NCI-H1092 treated with DMSO at 0.1 percent for 48 hours (cell line): Measurements from ENCODE around the gene UBA5.

ENCODE experiments used
- DNase-seq: peaks from one replicate; lab custom pipeline; 2025; lab: John Stamatoyannopoulos, UW

Gene UBA5

DNA sequence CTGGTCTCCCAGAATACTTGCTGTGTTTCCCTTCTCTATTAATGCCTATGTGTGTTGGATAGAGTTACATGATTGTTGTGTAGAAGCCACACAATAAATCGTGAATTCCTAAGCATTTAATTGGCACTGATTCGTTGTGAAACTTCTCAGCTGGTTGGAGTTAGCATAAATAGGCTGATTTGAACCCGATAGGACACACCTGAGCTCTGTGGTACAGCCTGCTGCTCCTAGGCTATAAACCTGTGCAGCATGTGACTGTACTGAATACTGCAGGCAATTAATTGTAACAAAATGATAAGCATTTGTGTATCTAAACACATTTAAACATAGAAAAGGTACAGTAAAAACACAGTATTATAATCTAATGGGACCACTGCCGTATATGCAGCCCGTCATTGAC is 5.4 kb upstream of the UBA5 start:
- no peak for DNase-seq

- DNase-seq: no peak
Measured at GRCh38 chr3:132655471-132655870, 4.7 kb upstream of the UBA5 start.

DNA sequence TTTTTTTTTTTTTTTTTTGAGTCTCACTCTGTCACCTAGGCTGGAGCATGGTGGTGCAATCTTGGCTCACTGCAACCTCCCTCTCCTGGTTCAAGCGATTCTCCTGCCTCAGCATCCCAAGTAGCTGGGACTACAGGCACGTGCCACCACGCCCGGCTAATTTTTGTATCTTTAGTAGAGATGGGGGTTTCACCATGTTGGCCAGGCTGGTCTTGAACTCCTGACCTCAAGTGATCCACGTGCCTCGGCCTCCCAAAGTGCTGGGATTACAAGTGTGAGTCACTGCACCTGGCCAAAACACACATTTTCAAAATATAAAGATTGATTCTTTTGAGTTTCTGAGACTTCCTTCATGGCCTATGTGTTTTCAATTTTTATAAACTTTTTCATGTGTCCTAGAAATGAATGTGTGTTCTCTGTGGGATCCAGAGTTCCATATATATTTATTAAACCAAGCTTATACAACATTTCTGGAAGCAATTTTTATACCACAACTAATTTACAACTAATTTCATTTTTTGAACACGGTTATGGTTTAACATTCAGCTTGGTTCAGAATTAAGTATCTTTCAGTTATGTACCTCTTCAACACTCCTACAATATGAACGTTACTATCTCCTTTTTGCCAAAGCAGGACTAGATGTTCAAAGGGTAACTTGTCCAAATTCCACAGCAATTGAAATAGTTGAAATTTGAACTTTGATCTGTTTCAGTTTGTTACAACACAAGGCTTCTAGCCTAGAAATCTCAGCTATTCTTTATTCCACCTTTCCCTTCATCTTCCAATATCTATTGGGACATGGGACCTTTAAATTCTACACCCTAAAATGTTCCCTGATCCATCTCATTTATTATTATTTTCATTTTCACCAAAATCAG is 2.0 kb upstream of the UBA5 start:
- no peak for DNase-seq

GRCh38 chr3:132659000-132659364 is 1.1 kb upstream of the UBA5 start:
- DNase-seq: no peak

GRCh38 chr3:132659365-132660051 is 621 bp upstream of the UBA5 start, which contains the start of gene ACAD11:
Gene ACAD11, minus strand, starts transcription at chr3:132659809. Its CDS starts 58 bp downstream, at chr3:132659751.
- DNase-seq: peak; percentile 77

- DNase-seq: no peak
Measured at GRCh38 chr3:132660811-132661070, 612 bp downstream of the UBA5 start.

GRCh38 chr3:132661101-132661500 is 972 bp downstream of the UBA5 start:
- DNase-seq: no peak

GRCh38 chr3:132662212-132662611 is 2.1 kb downstream of the UBA5 start:
- no peak for DNase-seq

GRCh38 chr3:132665230-132665745 is 5.2 kb downstream of the UBA5 start:
- DNase-seq: no peak

GRCh38 chr3:132669256-132669777 is 9.2 kb downstream of the UBA5 start:
- DNase-seq: no peak

DNA sequence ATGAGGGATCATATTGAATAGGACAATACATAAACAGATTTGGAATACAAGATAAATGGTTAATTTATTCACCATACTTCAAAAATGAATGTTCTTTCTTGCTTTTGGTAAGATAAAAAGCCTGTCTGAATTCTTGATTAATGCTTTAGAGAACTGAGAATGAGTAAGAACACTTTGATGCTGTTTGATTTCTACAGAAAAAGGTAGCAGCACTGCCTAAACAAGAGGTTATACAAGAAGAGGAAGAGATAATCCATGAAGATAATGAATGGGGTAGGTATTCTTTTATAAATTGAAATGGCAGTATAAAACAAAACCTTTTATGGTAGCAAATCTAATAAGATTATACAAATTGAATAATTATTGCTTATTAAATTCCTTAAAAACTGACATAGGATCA is 15.3 kb downstream of the UBA5 start:
- no peak for DNase-seq

DNA sequence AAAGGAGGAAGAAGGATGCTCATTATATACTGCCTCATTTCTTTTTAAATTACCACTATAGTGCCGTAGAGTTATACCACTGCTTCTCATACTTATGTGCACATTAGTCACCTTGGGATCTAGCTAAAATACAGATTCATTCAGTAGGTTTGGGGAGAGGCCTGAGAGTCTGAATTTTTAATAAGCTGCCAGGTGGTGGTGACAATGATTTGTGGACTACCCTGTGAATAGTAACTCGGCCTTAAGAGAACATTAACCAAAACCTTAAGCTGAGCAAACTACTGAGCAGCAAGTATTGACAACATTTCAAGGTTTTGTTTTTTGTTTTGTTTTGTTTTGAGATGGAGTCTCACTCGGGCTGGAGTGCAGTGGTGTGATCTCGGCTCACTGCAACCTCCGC is 19.8 kb downstream of the UBA5 start:
- DNase-seq: no peak

- DNase-seq: no peak
Measured at GRCh38 chr3:132681421-132681820, 21.3 kb downstream of the UBA5 start.

DNA sequence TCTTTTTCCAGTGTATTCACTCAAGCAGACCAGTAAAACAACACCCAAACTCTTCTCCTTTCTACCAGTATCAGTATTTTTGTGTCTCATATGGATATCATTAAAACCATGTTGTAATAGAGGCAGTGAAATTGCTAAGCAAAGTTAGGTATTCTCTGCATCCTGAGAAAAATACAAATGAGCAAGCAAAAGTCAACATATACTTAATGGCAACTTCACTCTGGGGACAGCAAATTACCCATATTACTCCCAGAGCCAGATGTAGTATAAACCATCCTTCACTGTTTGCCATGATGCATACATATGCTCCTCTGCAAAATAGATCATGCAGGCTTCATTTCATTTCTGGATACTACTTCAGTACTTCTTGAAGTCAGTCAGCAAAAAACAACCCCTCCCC is 22.1 kb downstream of the UBA5 start:
- no peak for DNase-seq

GRCh38 chr3:132690040-132690439 is 29.9 kb downstream of the UBA5 start:
- no peak for DNase-seq

GRCh38 chr3:132694991-132695390 is 34.9 kb downstream of the UBA5 start:
- DNase-seq: no peak

DNA sequence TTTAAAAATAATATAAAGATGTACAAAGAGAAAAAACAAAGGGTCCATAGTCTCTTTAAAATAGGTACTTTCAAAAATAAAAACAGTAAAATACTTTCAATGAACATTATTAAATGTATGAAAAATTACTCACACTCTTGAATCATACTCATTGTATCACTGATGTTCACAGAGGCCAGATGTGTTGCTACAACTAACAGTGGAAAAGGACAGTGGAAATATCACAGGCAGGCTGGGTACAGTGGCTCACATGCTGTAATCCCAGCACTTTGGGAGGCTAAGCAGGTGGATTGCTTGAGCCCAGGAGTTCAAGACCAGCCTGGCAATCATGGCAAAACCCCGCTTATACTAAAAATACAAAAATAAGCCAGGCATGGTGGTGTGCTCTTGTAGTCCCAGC is 35.3 kb downstream of the UBA5 start:
- no peak for DNase-seq

DNA sequence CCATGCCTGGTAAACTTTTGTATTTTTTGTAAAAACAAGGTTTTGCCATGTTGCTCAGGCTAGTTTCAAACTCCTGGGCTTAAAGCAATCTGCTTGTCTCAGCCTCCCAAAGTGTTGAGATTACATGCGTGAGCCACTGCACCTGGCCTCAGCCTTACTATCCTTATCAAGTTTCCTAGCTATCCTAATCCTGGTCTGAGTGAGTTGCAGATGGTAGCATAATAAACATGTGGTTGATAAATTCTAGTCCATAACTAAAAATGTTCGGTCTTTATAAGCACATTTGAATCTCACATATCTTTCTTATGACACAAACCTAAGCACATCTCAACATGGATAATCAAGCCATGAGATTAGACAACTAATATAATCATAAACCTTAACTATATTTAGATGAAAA is 43.6 kb downstream of the UBA5 start:
- DNase-seq: no peak

DNA sequence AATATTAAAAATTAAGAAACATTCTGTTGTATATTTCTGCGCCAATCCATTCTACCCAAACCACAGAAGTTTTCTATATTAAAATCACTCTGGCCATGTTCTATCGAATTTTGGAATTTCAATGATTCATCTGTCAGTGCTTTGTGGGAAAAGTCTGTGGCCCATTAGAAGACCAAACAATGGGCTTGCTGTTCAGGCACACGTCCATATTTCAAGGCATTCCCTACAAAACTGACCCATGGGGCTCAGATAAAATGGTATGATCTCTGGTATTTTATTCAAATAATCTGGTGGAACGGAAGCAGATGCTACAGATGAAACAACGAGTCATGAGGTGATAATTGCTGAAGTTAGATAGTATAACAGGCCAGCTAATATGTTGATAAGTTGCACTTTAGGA is 49.6 kb downstream of the UBA5 start:
- DNase-seq: no peak

GRCh38 chr3:132710311-132710710 is 50.2 kb downstream of the UBA5 start:
- no peak for DNase-seq

DNA sequence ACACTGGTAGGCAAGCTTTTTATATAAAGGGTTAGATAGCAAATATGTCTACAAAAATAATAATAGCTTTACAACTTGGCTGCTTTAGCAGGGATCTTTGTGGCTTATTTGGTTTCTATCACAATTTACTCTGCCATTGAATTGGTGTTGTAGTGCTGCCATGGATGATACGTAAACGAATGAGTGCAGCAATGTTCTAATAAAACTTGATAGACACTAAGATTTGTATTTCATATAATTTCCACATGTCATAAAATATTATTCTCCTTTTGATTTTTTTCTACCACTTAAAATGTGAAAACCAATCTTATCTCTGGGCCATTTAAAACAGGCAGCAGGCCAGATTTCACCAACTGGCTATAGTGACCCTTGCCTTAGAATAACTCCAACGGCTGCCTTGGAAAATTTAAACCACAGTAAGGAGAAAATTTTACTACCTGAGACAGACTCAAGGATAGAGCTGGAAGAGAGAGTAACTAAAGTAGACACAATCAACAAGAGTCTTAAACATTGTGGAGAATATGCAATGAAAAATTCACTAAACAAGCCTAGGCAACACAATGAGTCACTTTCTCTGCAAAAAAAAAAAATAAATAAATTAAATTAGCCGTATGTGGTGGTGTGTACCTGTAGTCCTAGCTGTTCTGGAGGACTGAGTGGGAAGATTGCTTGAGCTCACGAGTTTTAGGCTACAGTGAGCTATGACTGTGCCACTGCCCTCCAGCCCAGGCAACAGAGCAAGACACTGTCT is 54.0 kb downstream of the UBA5 start:
- DNase-seq: no peak

DNA sequence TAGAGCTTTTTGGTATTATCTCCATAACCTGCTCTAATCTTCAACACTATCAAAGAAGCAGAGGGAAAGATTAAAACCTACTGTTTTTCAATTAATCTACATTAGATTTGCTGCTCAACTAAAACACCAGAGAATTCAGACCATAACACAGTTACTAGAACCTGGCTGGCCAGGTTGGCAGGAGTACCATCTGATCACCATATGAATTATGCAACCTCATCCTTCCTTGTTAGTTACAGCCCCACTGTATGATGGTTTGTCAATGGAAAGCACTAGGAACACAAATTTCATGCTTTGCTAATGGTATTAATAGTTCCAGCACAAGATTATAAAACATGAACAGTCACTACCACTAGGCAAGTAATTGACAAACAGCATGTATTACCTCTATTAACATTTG is 56.2 kb downstream of the UBA5 start:
- no peak for DNase-seq

DNA sequence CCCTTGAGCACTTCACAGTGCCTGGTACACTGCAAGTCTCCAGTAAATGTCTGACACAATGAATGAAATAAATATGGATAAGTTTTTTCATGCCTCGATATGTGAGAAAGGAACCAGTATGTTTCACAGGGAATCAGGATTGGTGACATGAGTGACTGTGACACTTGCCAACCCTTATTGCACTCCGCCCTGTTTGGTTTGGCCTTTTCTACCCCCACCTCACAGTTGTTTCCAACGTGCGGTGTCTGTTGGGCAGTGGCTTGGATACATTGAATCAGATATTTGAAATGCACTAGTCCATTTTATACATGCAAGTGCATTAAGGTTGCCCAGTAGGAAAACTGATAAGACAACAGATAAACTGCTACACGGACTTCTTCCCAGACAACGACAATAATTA is 60.1 kb downstream of the UBA5 start:
- DNase-seq: no peak
